OCI-LY1 (cell line): ENCODE measurements around the gene DMD.

Experiments used
- H2AFZ ChIP-seq: fragments of 200-600 bp; sonication (generic), shearing (Covaris generic); 2 replicates; pipeline ENCODE4 v1.6.0; 2014; ENCODE audit warnings: antibody characterized with exemption, mild to moderate bottlenecking, low read length
- H3F3A ChIP-seq: fragments of 200-600 bp; sonication (generic), shearing (Covaris generic); 2 replicates; pipeline ENCODE4 v1.6.0; 2014; ENCODE audit warnings: mild to moderate bottlenecking, antibody characterized with exemption, low read length, moderate library complexity; ENCODE audit not compliant: insufficient read depth
- H3K27ac ChIP-seq: fragments of 200-600 bp; sonication (generic); 2 replicates; pipeline ENCODE4 v1.5.1; 2014; ENCODE audit warnings: low read length, mixed run types, mild to moderate bottlenecking, low read depth; ENCODE audit not compliant: poor library complexity, severe bottlenecking
- H3K27me3 ChIP-seq: fragments of 200-600 bp; sonication (generic); 2 replicates; pipeline ENCODE4 v1.6.0; 2014; ENCODE audit warnings: antibody characterized with exemption, mild to moderate bottlenecking, low read length, moderate library complexity; ENCODE audit not compliant: insufficient read depth
- H3K36me3 ChIP-seq: fragments of 200-600 bp; sonication (generic); 2 replicates; pipeline ENCODE4 v1.6.1; 2014; ENCODE audit warnings: mild to moderate bottlenecking, antibody characterized with exemption, low read length, moderate library complexity, mixed read lengths; ENCODE audit not compliant: insufficient read depth
- H3K4me1 ChIP-seq: fragments of 200-600 bp; sonication (generic); 2 replicates; pipeline ENCODE4 v1.5.1; 2014; ENCODE audit warnings: mild to moderate bottlenecking, low read length, moderate library complexity; ENCODE audit not compliant: insufficient read depth, severe bottlenecking
- H3K4me2 ChIP-seq: fragments of 200-600 bp; sonication (generic), shearing (Covaris generic); 2 replicates; pipeline ENCODE4 v1.6.1; 2014; ENCODE audit warnings: low read length
- H3K4me3 ChIP-seq: fragments of 200-600 bp; sonication (generic); 2 replicates; pipeline ENCODE4 v1.5.1; 2014; ENCODE audit warnings: low read length, low read depth, mild to moderate bottlenecking, mixed read lengths; ENCODE audit not compliant: poor library complexity, severe bottlenecking
- H3K79me2 ChIP-seq: fragments of 200-600 bp; shearing (Covaris generic); 2 replicates; pipeline ENCODE4 v1.6.1; 2016; ENCODE audit warnings: mixed run types, low read length, mixed read lengths; ENCODE audit not compliant: insufficient read depth
- H3K9ac ChIP-seq: fragments of 200-600 bp; sonication (generic), shearing (Covaris generic); 2 replicates; pipeline ENCODE4 v1.6.1; 2014; ENCODE audit warnings: mild to moderate bottlenecking, low read length, mixed read lengths
- H3K9me2 ChIP-seq: fragments of 200-600 bp; sonication (generic), shearing (Covaris generic); 2 replicates; pipeline ENCODE4 v1.6.1; 2014; ENCODE audit warnings: low read depth, mild to moderate bottlenecking, low read length, mixed read lengths
- H3K9me3 ChIP-seq: fragments of 200-600 bp; shearing (Covaris generic); 2 replicates; pipeline ENCODE4 v1.6.1; 2014; ENCODE audit warnings: low read length, mixed read lengths
- H4K20me1 ChIP-seq: fragments of 200-600 bp; sonication (generic), shearing (Covaris generic); 2 replicates; pipeline ENCODE4 v1.6.0; 2016; ENCODE audit warnings: mild to moderate bottlenecking, low read length; ENCODE audit not compliant: insufficient read depth
- CTCF ChIP-seq: fragments of 200-600 bp; sonication (generic), shearing (Covaris generic); IDR thresholded peaks from 2 replicates; pipeline ENCODE4 v1.5.1; 2017; ENCODE audit warnings: mild to moderate bottlenecking, antibody characterized with exemption, low read length, moderate library complexity, mixed read lengths
- EZH2 ChIP-seq: fragments of 200-600 bp; sonication (generic), shearing (Covaris generic); IDR thresholded peaks from 2 replicates; pipeline ENCODE4 v1.8.0; 2017; ENCODE audit warnings: borderline replicate concordance, mixed run types, mild to moderate bottlenecking, antibody characterized with exemption, low read length, moderate library complexity, mixed read lengths

Gene DMD

GRCh38 chrX:32851556-32851955 lies 359.8 kb downstream of the DMD start:
- Histone ChIP-seq H3K36me3 (no peaks in the 10 kb centered on the region), H3K27ac (no peak overlapping the region), H3F3A (no peaks in the 10 kb centered on the region), H3K4me3 (no peak overlapping the region), H4K20me1 (no peaks in the 10 kb centered on the region), H3K9me3 (no peaks in the 10 kb centered on the region), H3K4me1 (no peaks in the 10 kb centered on the region), H3K9me2 (no peaks in the 10 kb centered on the region), H3K4me2 (no peak overlapping the region), H3K27me3 (no peaks in the 10 kb centered on the region), H3K79me2 (no peaks in the 10 kb centered on the region), H3K9ac (no peak overlapping the region), H2AFZ (no peak overlapping the region)
- TF ChIP-seq CTCF = no peak
- TF ChIP-seq EZH2 = no peak

- Histone ChIP-seq H3K9ac (no peak overlapping the region), H3K27ac (no peak overlapping the region), H3K9me3 (no peaks in the 10 kb centered on the region), H3K9me2 (no peaks in the 10 kb centered on the region), H3F3A (no peaks in the 10 kb centered on the region), H3K36me3 (peaks cover 7% of the 10 kb centered on the region; the same call in 1 of the 2 replicates), H3K4me3 (no peak overlapping the region), H3K79me2 (no peaks in the 10 kb centered on the region), H3K27me3 (no peaks in the 10 kb centered on the region), H3K4me2 (no peak overlapping the region), H3K4me1 (no peaks in the 10 kb centered on the region), H4K20me1 (no peaks in the 10 kb centered on the region), H2AFZ (no peak overlapping the region)
- TF ChIP-seq EZH2 (no peak), CTCF (no peak)
Observed at GRCh38 chrX:32847921-32848320, 363.4 kb downstream of the DMD start.

GRCh38 chrX:32842053-32842452 lies 369.3 kb downstream of the DMD start:
- TF ChIP-seq CTCF (no peak), EZH2 (no peak)
- Histone ChIP-seq H3K79me2 (no peaks in the 10 kb centered on the region), H3K4me2 (no peak overlapping the region), H3K4me1 (no peaks in the 10 kb centered on the region), H2AFZ (no peak overlapping the region), H3K9me3 (no peaks in the 10 kb centered on the region), H3K9ac (no peak overlapping the region), H3K27ac (no peak overlapping the region), H3K4me3 (no peak overlapping the region), H3F3A (no peaks in the 10 kb centered on the region), H3K27me3 (no peaks in the 10 kb centered on the region), H3K9me2 (no peaks in the 10 kb centered on the region), H3K36me3 (peaks cover 7% of the 10 kb centered on the region), H4K20me1 (no peaks in the 10 kb centered on the region)
